Spleen (tissue), 7 donors: Measurements from ENCODE around the gene MAPK8IP3.

ENCODE experiments used
- CTCF ChIP-seq, 11 experiments: fragments of 200-600 bp in 7 of 11; fragments of 450-650 bp in 4 of 11; sonication (generic) in 4 of 11; IDR thresholded peaks in 8 of 11; conservative IDR thresholded peaks in 3 of 11; 1 replicate in 7 of 11; 2 replicates in 4 of 11; pipeline versions ENCODE4 v1.4.0 to v1.8.0; 2016 to 2021; ENCODE audit warnings: antibody characterized with exemption in 11 of 11, inconsistent platforms in 4 of 11, mild to moderate bottlenecking in 1 of 11
- POLR2A ChIP-seq, 3 donors: fragments of 450-650 bp; IDR thresholded peaks; one replicate each; pipeline ENCODE4 v1.5.1; 2017; ENCODE audit warnings: antibody characterized with exemption in 3 of 3, mild to moderate bottlenecking in 1 of 3
- POLR2AphosphoS5 ChIP-seq, 3 donors: sonication (generic); formaldehyde crosslinking; IDR thresholded peaks; one replicate each; pipeline ENCODE4 v1.5.1; 2017; ENCODE audit warnings: antibody characterized with exemption in 3 of 3
- donor health status: DM: no; HTN: no; CAD: no; lungs with moderate emphysema.
- donor health status: DM: no; HTN: no; CAD: no.
- donor health status: DM: no; HTN: no; CAD: no.

GRCh38 chr16:1710811-1711507 is 5.0 kb downstream of the MAPK8IP3 start:
- TF ChIP-seq CTCF (IDR thresholded peaks at IDR 0.05 in 8 of 11, conservative IDR thresholded peaks at IDR 0.05 in 3 of 11) (no peak), POLR2AphosphoS5 (IDR thresholded peaks at IDR 0.05) (no peak), POLR2A (IDR thresholded peaks at IDR 0.05) (no peak)
